NB4 (cell line): Measurements from ENCODE around the gene ANKS1A.

ENCODE experiments used
- MAX ChIP-seq: IDR thresholded peaks from 2 replicates; pipeline ENCODE4 v1.6.1; 2011; ENCODE audit warnings: low read depth, low read length
- MYC ChIP-seq: IDR thresholded peaks from 2 replicates; pipeline ENCODE4 v1.6.1; 2011; ENCODE audit warnings: low read depth, low read length
- POLR2A ChIP-seq: IDR thresholded peaks from 2 replicates; pipeline ENCODE4 v1.6.1; 2011; ENCODE audit warnings: mild to moderate bottlenecking; ENCODE audit not compliant: insufficient read length; ENCODE audit errors: extremely low read depth
- TF ChIP-seq, protein P1 (sequence below): IDR thresholded peaks from one replicate; pipeline ENCODE4 v1.5.1; 2012; ENCODE audit warnings: low read depth, low read length

DNA sequence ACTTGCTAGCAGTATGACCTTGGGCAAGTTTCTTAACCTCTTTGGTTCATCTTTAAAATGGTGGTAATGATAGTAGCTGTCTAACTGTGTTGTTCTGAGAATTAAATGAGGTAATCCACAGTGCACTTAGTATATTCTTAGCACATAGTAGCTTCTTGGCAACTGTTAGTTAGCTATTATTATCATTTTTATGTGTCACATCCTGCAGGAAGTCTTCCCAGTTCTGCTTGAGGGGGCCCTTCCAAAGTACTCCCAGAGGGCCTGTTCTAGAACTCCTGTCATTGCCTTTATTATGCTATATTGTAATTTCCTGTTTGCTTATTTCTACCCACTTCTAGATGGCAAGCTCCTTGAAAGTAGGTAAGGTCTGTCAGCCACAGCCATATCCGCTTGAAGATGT is 30.6 kb downstream of the ANKS1A start:
- TF ChIP-seq POLR2A (no peak), MAX (no peak), MYC (no peak)
- TF ChIP-seq, protein P1, sequence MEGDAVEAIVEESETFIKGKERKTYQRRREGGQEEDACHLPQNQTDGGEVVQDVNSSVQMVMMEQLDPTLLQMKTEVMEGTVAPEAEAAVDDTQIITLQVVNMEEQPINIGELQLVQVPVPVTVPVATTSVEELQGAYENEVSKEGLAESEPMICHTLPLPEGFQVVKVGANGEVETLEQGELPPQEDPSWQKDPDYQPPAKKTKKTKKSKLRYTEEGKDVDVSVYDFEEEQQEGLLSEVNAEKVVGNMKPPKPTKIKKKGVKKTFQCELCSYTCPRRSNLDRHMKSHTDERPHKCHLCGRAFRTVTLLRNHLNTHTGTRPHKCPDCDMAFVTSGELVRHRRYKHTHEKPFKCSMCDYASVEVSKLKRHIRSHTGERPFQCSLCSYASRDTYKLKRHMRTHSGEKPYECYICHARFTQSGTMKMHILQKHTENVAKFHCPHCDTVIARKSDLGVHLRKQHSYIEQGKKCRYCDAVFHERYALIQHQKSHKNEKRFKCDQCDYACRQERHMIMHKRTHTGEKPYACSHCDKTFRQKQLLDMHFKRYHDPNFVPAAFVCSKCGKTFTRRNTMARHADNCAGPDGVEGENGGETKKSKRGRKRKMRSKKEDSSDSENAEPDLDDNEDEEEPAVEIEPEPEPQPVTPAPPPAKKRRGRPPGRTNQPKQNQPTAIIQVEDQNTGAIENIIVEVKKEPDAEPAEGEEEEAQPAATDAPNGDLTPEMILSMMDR, result no peak
